ENCODE data around the gene UROC1.
"Not testable (repeated sequence)": the region's sequence is repeated elsewhere in the genome, so short reads cannot be mapped to it uniquely, and the experiment has no call there.

UROC1 gene

GRCh38 chr3:126547721-126548120 is 30.1 kb upstream of the UROC1 start:
- DNase-seq (ENCODE audit: low read depth in 3 of 3, low spot score in 1 of 3) = no peak

- no peak for DNase-seq (ENCODE audit: low read depth in 3 of 3, low spot score in 1 of 3)
Measured at GRCh38 chr3:126546549-126547239, 29.1 kb upstream of the UROC1 start.

- DNase-seq (ENCODE audit: low read depth in 3 of 3, low spot score in 1 of 3) = no peak
Measured at GRCh38 chr3:126546013-126546412, 28.4 kb upstream of the UROC1 start.

GRCh38 chr3:126545544-126545943 is 28.0 kb upstream of the UROC1 start:
- DNase-seq (ENCODE audit: low read depth in 3 of 3, low spot score in 1 of 3) = no peak

GRCh38 chr3:126544596-126545281 is 27.2 kb upstream of the UROC1 start:
- no peak for DNase-seq (ENCODE audit: low read depth in 3 of 3, low spot score in 1 of 3)

- DNase-seq (ENCODE audit: low read depth in 3 of 3, low spot score in 1 of 3) = no peak
Measured at GRCh38 chr3:126543457-126544061, 26.0 kb upstream of the UROC1 start.

GRCh38 chr3:126542340-126543241 is 25.0 kb upstream of the UROC1 start:
- DNase-seq (ENCODE audit: low read depth in 3 of 3, low spot score in 1 of 3) = no peak

- no peak for DNase-seq (ENCODE audit: low read depth in 3 of 3, low spot score in 1 of 3)
Measured at GRCh38 chr3:126541628-126542339, 24.2 kb upstream of the UROC1 start.

- no peak for DNase-seq (ENCODE audit: low read depth in 3 of 3, low spot score in 1 of 3)
Measured at GRCh38 chr3:126540951-126541627, 23.5 kb upstream of the UROC1 start.

GRCh38 chr3:126540342-126540849 is 22.8 kb upstream of the UROC1 start:
- no peak for DNase-seq (ENCODE audit: low read depth in 3 of 3, low spot score in 1 of 3)

- DNase-seq (ENCODE audit: low read depth in 3 of 3, low spot score in 1 of 3) = no peak
Measured at GRCh38 chr3:126539558-126540250, 22.1 kb upstream of the UROC1 start.

- DNase-seq (ENCODE audit: low read depth in 3 of 3, low spot score in 1 of 3) = no peak
Measured at GRCh38 chr3:126538966-126539365, 21.4 kb upstream of the UROC1 start.

- DNase-seq (ENCODE audit: low read depth in 3 of 3, low spot score in 1 of 3) = no peak
Measured at GRCh38 chr3:126538316-126538715, 20.7 kb upstream of the UROC1 start.

- DNase-seq (ENCODE audit: low read depth in 3 of 3, low spot score in 1 of 3) = no peak
Measured at GRCh38 chr3:126537730-126538281, 20.2 kb upstream of the UROC1 start.

GRCh38 chr3:126537116-126537729 is 19.6 kb upstream of the UROC1 start:
- DNase-seq (ENCODE audit: low read depth in 3 of 3, low spot score in 1 of 3) = no peak

GRCh38 chr3:126536126-126536525 is 18.6 kb upstream of the UROC1 start:
- DNase-seq (ENCODE audit: low read depth in 3 of 3, low spot score in 1 of 3) = no peak

- DNase-seq (ENCODE audit: low read depth in 3 of 3, low spot score in 1 of 3) = no peak
Measured at GRCh38 chr3:126535636-126536035, 18.1 kb upstream of the UROC1 start.

- DNase-seq (ENCODE audit: low read depth in 3 of 3, low spot score in 1 of 3) = not testable (repeated sequence)
Measured at GRCh38 chr3:126534716-126535115, 17.1 kb upstream of the UROC1 start.

GRCh38 chr3:126533506-126533905 is 15.9 kb upstream of the UROC1 start:
- DNase-seq (ENCODE audit: low read depth in 3 of 3, low spot score in 1 of 3) = no peak
